Tibial artery (tissue), 4 donors: ENCODE data around the gene SGCA.

Experiments used
- DNase-seq, 2 donors: peaks; one replicate each; pipeline ENCODE4 v3.0.0-alpha.2; 2019
- H3K27ac ChIP-seq, 2 donors: fragments of 200-600 bp; sonication (generic) in 1 of 2; 1 replicate in 1 of 2; 2 replicates in 1 of 2; pipeline ENCODE4 v1.5.1; 2018 to 2019; ENCODE audit warnings: mild to moderate bottlenecking in 1 of 2
- H3K27me3 ChIP-seq, 2 donors: fragments of 200-600 bp; sonication (generic) in 1 of 2; one replicate each; pipeline versions ENCODE4 v1.5.1 to v1.6.0; 2016 to 2019
- H3K36me3 ChIP-seq, 3 donors: fragments of 200-600 bp; sonication (generic) in 2 of 3; one replicate each; pipeline ENCODE4 v1.5.1; 2016 to 2019; ENCODE audit warnings: mild to moderate bottlenecking in 2 of 3
- H3K4me1 ChIP-seq, 4 donors: fragments of 200-600 bp; sonication (generic) in 2 of 4; 1 replicate in 3 of 4; 2 replicates in 1 of 4; pipeline ENCODE4 v1.5.1; 2016 to 2019
- H3K4me3 ChIP-seq, 2 donors: fragments of 200-600 bp; sonication (generic) in 1 of 2; 1 replicate in 1 of 2; 2 replicates in 1 of 2; pipeline ENCODE4 v1.5.1; 2018 to 2019; ENCODE audit warnings: mild to moderate bottlenecking in 2 of 2
- H3K9me3 ChIP-seq, 3 donors: fragments of 200-600 bp; sonication (generic) in 1 of 3; one replicate each; pipeline ENCODE4 v1.5.1; 2016 to 2019
- CTCF ChIP-seq, 2 experiments: fragments of 200-600 bp in 1 of 2; fragments of 450-650 bp in 1 of 2; IDR thresholded peaks; one replicate each; pipeline ENCODE4 v1.5.1; 2017 to 2019; ENCODE audit warnings: antibody characterized with exemption in 2 of 2, mild to moderate bottlenecking in 1 of 2, moderate library complexity in 1 of 2
- intact Hi-C: fragments of 100-400 bp; cut with DNase I; formaldehyde crosslinking; loops from one replicate; pipeline ENCODE4 v1.15.0; 2023; ENCODE audit warnings: low total_unique reads

The SGCA gene

DNA sequence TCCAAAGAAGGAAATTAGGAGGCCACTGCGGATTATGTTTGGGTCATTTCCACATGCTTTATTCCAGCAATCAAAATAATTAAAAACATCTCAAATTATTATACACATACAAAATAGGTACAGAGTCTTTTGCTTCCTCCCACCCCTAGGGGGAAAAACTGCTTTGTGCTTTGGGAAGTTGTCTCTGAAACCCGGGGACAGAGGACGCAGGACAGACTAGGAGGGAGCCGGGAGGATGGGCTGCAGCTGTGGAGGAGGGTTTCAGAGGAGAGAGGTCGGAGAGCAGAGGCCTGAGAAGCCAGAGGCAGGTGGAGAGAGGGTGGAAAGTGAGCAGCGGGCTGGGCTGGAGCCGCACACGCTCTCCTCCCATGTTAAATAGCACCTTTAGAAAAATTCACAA lies 18.3 kb downstream of the SGCA start:
- TF ChIP-seq CTCF (IDR thresholded peaks at IDR 0.05), result peak in 1 of 2 experiments; percentile 1
- no peaks in the 10 kb centered on the region for H3K9me3 ChIP-seq
- intact Hi-C loops, result no loop called here
- peaks cover 37 to 38% (median 38%) of the 10 kb centered on the region in 3 donors for H3K36me3 ChIP-seq
- DNase-seq, result no peak
- no peaks in the 10 kb centered on the region for H3K27me3 ChIP-seq
- H3K27ac ChIP-seq, result peak overlapping the region; percentile 98 to 99
- no peak overlapping the region for H3K4me3 ChIP-seq
- H3K4me1 ChIP-seq, result peaks cover 0 to 56% (median 38%) of the 10 kb centered on the region in 4 donors

- peak overlapping the region; percentile 98 to 99 for H3K27ac ChIP-seq
- DNase-seq, result peak; percentile 88 to 95
Measured at GRCh38 chr17:50184611-50185398, 19.0 kb downstream of the SGCA start.

GRCh38 chr17:50185631-50186471 lies 20.0 kb downstream of the SGCA start:
- no peak for TF ChIP-seq CTCF (IDR thresholded peaks at IDR 0.05)
- Histone ChIP-seq H3K27me3 (no peaks in the 10 kb centered on the region), H3K4me1 (peaks cover 0 to 64% (median 41%) of the 10 kb centered on the region in 4 donors), H3K9me3 (no peaks in the 10 kb centered on the region), H3K36me3 (peaks cover 55 to 56% (median 56%) of the 10 kb centered on the region in 3 donors), H3K4me3 (no peak overlapping the region), H3K27ac (peak overlapping the region; percentile 98 to 99)
- intact Hi-C loops, result no loop called here
- DNase-seq, result no peak

More at GRCh38 chr17:50184611-50185398, 19.0 kb downstream of the SGCA start:
- Histone ChIP-seq H3K4me3 (no peak overlapping the region), H3K4me1 (peaks cover 0 to 63% (median 39%) of the 10 kb centered on the region in 4 donors), H3K9me3 (no peaks in the 10 kb centered on the region), H3K27me3 (no peaks in the 10 kb centered on the region), H3K36me3 (peaks cover 44 to 45% (median 45%) of the 10 kb centered on the region in 3 donors)
- intact Hi-C loops, result no loop called here
- no peak for TF ChIP-seq CTCF (IDR thresholded peaks at IDR 0.05)

- H3K36me3 ChIP-seq, result peaks cover 65% of the 10 kb centered on the region in 3 donors
- H3K27ac ChIP-seq, result peak overlapping the region; percentile 98 to 99
- intact Hi-C loops, result no loop called here
- H3K9me3 ChIP-seq, result no peaks in the 10 kb centered on the region
- DNase-seq, result no peak
- TF ChIP-seq CTCF (IDR thresholded peaks at IDR 0.05), result no peak
- H3K4me3 ChIP-seq, result no peak overlapping the region
- H3K27me3 ChIP-seq, result no peaks in the 10 kb centered on the region
- H3K4me1 ChIP-seq, result peaks cover 0 to 64% (median 43%) of the 10 kb centered on the region in 4 donors
Measured at GRCh38 chr17:50186661-50187393, 21.0 kb downstream of the SGCA start.

DNA sequence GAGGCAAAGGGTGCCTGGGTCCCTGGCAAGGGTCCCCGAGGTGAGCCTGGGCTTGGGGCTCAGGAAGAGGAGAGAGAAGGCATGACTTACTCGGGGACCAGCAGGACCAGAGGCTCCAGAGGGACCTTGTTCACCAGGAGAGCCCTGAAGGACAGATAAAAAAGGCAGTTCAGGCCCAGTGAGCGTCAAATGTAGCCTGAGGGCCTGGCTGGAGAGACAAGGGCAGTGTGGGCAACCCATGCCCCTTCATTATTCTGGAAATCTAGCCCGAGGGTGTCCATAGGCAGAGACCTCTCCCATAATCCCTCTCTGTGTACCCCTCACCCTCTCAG lies 21.6 kb downstream of the SGCA start:
- H3K4me3 ChIP-seq, result no peak overlapping the region
- TF ChIP-seq CTCF (IDR thresholded peaks at IDR 0.05), result no peak
- peak overlapping the region; percentile 98 to 99 for H3K27ac ChIP-seq
- intact Hi-C loops, result no loop called here
- peaks cover 70 to 71% (median 70%) of the 10 kb centered on the region in 3 donors for H3K36me3 ChIP-seq
- no peaks in the 10 kb centered on the region for H3K27me3 ChIP-seq
- H3K4me1 ChIP-seq, result peaks cover 0 to 64% (median 44%) of the 10 kb centered on the region in 4 donors
- no peaks in the 10 kb centered on the region for H3K9me3 ChIP-seq
- DNase-seq, result no peak
